ENCODE measurements around the gene SPAG6. TPM values are rescaled to one million over a fixed set of nuclear protein-coding genes. Genes with fewer than 3 reads are reported as not detected.

Gene SPAG6
- total RNA-seq, 1 donor from 2014 or later = not detected

DNA sequence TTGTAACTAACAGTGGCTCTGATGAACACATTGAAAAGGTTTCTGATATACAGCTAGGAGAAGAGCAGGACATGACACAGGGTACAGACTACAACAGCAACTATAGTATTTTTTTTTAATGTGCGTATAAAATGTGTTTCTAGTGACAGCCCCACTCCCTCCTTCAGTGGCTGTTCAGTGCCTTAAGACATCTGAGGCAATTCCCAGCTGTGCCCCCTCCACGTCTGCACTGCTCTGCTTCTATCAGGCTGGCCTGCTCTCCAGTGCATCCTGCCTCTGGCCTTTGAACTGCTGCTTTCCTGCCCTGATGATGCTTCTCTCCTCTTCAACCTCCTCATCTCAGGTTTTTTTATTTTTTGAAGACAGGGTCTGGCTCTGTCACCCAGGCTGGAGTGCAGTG lies 111.2 kb downstream of the SPAG6 start:
- no peak for DNase-seq (ENCODE audit: extremely low spot score, unreplicated experiment)
- TF ChIP-seq CTCF (IDR thresholded peaks at IDR 0.05) = no peak
- Mint-ChIP-seq H3K4me1 (ENCODE audit: unreplicated experiment) (peaks cover 6% of the 10 kb centered on the region), H3K4me3 (ENCODE audit: unreplicated experiment) (no peak overlapping the region), H3K27ac (ENCODE audit: unreplicated experiment) (no peak overlapping the region), H3K9me3 (ENCODE audit: unreplicated experiment) (no peaks in the 10 kb centered on the region), H3K27me3 (ENCODE audit: unreplicated experiment) (no peaks in the 10 kb centered on the region), H3K36me3 (ENCODE audit: unreplicated experiment) (no peaks in the 10 kb centered on the region)

GRCh38 chr10:22458272-22459038 lies 113.2 kb downstream of the SPAG6 start:
- TF ChIP-seq CTCF (IDR thresholded peaks at IDR 0.05) = no peak
- no peak overlapping the region for H3K4me3 Mint-ChIP-seq (ENCODE audit: unreplicated experiment)
- H3K36me3 Mint-ChIP-seq (ENCODE audit: unreplicated experiment) = no peaks in the 10 kb centered on the region
- no peaks in the 10 kb centered on the region for H3K27me3 Mint-ChIP-seq (ENCODE audit: unreplicated experiment)
- H3K4me1 Mint-ChIP-seq (ENCODE audit: unreplicated experiment) = peaks cover 16% of the 10 kb centered on the region
- no peak for DNase-seq (ENCODE audit: extremely low spot score, unreplicated experiment)
- H3K27ac Mint-ChIP-seq (ENCODE audit: unreplicated experiment) = no peak overlapping the region
- no peaks in the 10 kb centered on the region for H3K9me3 Mint-ChIP-seq (ENCODE audit: unreplicated experiment)

DNA sequence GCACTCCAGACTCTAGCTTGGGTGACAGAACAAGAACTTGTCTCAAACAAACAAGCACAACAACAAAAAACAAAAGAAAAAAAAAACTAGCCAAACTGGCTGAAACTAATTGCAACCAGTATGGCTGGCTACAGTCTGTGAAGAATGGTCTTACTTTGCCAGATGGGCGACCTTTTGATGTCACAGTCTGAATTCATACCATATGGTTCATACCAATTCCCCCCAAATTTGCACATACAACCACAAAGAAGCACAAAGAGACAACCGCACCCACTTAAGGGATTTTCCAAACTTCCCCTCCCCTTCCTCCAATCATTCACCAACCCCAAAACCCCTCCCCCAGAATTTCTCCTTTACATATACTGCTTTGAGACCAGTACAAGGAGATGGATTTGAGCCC lies 114.2 kb downstream of the SPAG6 start:
- Mint-ChIP-seq H3K4me1 (ENCODE audit: unreplicated experiment) (peaks cover 24% of the 10 kb centered on the region), H3K27ac (ENCODE audit: unreplicated experiment) (no peak overlapping the region), H3K27me3 (ENCODE audit: unreplicated experiment) (no peaks in the 10 kb centered on the region), H3K36me3 (ENCODE audit: unreplicated experiment) (no peaks in the 10 kb centered on the region), H3K4me3 (ENCODE audit: unreplicated experiment) (no peak overlapping the region), H3K9me3 (ENCODE audit: unreplicated experiment) (no peaks in the 10 kb centered on the region)
- TF ChIP-seq CTCF (IDR thresholded peaks at IDR 0.05) = no peak
- no peak for DNase-seq (ENCODE audit: extremely low spot score, unreplicated experiment)

- peaks cover 27% of the 10 kb centered on the region for H3K4me1 Mint-ChIP-seq (ENCODE audit: unreplicated experiment)
- no peaks in the 10 kb centered on the region for H3K27me3 Mint-ChIP-seq (ENCODE audit: unreplicated experiment)
- H3K27ac Mint-ChIP-seq (ENCODE audit: unreplicated experiment) = no peak overlapping the region
- no peak for DNase-seq (ENCODE audit: extremely low spot score, unreplicated experiment)
- H3K4me3 Mint-ChIP-seq (ENCODE audit: unreplicated experiment) = no peak overlapping the region
- no peaks in the 10 kb centered on the region for H3K9me3 Mint-ChIP-seq (ENCODE audit: unreplicated experiment)
- no peak for TF ChIP-seq CTCF (IDR thresholded peaks at IDR 0.05)
- H3K36me3 Mint-ChIP-seq (ENCODE audit: unreplicated experiment) = no peaks in the 10 kb centered on the region
These were observed 114.8 kb downstream of the SPAG6 start for GRCh38 chr10:22460101-22460500.

- no peak for DNase-seq (ENCODE audit: extremely low spot score, unreplicated experiment)
- Mint-ChIP-seq H3K27ac (ENCODE audit: unreplicated experiment) (no peak overlapping the region), H3K4me3 (ENCODE audit: unreplicated experiment) (no peak overlapping the region), H3K27me3 (ENCODE audit: unreplicated experiment) (no peaks in the 10 kb centered on the region), H3K36me3 (ENCODE audit: unreplicated experiment) (no peaks in the 10 kb centered on the region), H3K9me3 (ENCODE audit: unreplicated experiment) (no peaks in the 10 kb centered on the region), H3K4me1 (ENCODE audit: unreplicated experiment) (peaks cover 27% of the 10 kb centered on the region)
- TF ChIP-seq CTCF (IDR thresholded peaks at IDR 0.05) = no peak
These were observed 115.5 kb downstream of the SPAG6 start for GRCh38 chr10:22460531-22461403.
